HG03097 (cell line): Measurements from ENCODE around the gene NEGR1.

Experiments used
- ATAC-seq: cut with Tn5 transposase; IDR thresholded peaks from one replicate; pipeline ENCODE4 v1.9.1; 2021; ENCODE audit not compliant: unreplicated experiment, low FRiP score

NEGR1 gene

DNA sequence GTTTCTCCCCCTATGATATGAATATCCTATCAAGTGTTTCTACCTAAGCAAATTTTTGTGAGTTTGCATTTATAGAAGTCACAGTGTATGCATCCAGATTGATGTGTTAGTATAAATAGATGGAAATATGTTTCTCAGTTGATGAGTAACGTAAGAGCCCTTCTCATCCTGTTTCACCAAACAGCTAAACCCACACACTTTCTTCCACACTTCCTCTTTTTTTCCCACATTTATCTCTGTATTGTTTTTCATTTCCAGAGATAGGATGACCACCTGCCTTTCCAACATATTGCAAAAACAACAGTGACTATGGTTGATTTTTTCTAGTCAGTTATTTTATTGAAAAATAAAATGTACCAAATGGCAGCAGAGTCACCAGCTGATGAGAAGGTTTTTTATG lies 490.1 kb downstream of the NEGR1 start:
- ATAC-seq, result no peak

GRCh38 chr1:71788113-71788512 lies 494.2 kb downstream of the NEGR1 start:
- no peak for ATAC-seq

DNA sequence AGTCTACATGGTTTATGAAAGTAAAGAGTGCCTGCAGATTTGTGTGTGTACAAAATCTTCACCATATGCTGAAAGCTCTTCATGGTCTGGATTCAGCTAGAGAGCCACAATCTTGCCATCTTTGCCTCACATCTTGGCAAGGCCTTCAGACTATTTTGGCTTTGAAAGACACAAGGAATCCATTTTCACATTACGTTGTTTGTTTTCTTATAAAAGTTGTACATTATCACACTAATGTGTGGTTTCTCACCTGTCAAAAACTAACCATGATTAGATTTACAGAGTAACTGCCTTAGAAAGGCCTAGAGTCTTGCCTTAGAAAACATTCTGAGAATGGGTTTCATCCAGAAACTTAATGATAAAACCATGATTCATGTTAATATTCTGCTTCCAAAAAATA lies 494.6 kb downstream of the NEGR1 start:
- no peak for ATAC-seq

GRCh38 chr1:71786218-71786617 lies 496.1 kb downstream of the NEGR1 start:
- no peak for ATAC-seq

- ATAC-seq, result no peak
Observed at GRCh38 chr1:71785450-71785849, 496.9 kb downstream of the NEGR1 start.

GRCh38 chr1:71785000-71785399 lies 497.3 kb downstream of the NEGR1 start:
- ATAC-seq, result no peak

DNA sequence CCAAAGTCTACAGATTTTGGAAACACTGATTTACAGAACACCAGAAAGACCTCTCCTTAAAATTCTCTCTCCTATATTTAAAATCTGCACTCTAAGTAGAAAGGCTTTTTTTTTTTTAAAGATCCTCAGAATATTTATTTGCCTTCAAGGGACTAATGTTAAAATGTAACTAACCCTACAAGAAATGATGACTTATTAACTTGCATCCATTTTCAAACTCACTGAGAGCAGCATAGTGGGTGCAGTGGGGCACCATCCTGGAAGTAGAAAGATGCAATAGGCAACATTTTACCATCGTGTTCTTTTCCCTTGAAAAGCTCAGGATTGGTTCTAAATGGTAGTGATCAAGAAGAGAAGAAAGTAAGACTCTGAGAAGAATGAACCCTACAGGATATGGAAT lies 498.1 kb downstream of the NEGR1 start:
- ATAC-seq, result no peak

- no peak for ATAC-seq
Observed at GRCh38 chr1:71783071-71783470, 499.3 kb downstream of the NEGR1 start.

DNA sequence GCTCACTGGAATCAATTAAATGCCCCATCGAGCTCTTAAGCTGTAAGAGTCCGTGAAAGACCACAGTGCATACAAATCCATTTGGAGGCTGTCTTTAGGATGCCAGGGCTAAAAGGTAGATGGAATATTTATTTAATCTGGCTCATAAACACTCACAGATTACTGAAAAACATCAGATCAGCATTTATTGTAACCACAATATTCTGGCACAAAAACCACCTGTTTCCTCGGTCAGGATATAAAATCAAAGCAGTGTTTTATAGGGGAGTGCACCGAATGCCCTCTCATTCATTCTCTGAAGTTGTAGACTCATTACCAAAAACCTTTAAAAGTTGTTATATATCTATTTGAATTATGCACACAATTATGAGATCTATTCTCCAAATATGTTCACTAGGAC lies 500.9 kb downstream of the NEGR1 start:
- ATAC-seq, result no peak

GRCh38 chr1:71780681-71781080 lies 501.7 kb downstream of the NEGR1 start:
- no peak for ATAC-seq

- ATAC-seq, result no peak
Observed at GRCh38 chr1:71778940-71779339, 503.4 kb downstream of the NEGR1 start.

GRCh38 chr1:71777094-71777493 lies 505.2 kb downstream of the NEGR1 start:
- no peak for ATAC-seq

GRCh38 chr1:71774705-71775104 lies 507.6 kb downstream of the NEGR1 start:
- ATAC-seq, result no peak

- ATAC-seq, result no peak
Observed at GRCh38 chr1:71770121-71770520, 512.2 kb downstream of the NEGR1 start.

GRCh38 chr1:71766748-71767147 lies 515.6 kb downstream of the NEGR1 start:
- ATAC-seq, result no peak

- no peak for ATAC-seq
Observed at GRCh38 chr1:71762514-71763255, 519.7 kb downstream of the NEGR1 start.

- ATAC-seq, result no peak
Observed at GRCh38 chr1:71755441-71755840, 526.9 kb downstream of the NEGR1 start.

DNA sequence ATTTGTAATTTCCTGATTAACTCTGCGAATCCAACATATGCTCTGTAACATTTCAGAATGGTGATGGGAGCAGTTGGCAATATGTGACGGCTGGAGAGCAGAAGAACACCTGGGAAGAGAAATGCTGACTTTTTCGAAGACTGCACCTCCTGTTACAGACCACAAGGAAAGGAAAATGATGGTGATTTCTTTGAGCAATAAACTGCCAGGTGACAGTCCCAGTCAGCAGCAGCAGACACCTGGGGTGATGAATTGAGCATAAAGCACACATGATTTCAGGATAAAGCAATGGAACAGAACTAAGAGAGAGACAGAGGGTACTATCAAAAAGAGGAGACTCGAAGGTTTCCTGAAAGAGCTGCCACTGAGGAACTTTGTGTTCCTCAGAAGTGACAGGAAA lies 528.6 kb downstream of the NEGR1 start:
- no peak for ATAC-seq

- no peak for ATAC-seq
Observed at GRCh38 chr1:71745326-71745725, 537.0 kb downstream of the NEGR1 start.

DNA sequence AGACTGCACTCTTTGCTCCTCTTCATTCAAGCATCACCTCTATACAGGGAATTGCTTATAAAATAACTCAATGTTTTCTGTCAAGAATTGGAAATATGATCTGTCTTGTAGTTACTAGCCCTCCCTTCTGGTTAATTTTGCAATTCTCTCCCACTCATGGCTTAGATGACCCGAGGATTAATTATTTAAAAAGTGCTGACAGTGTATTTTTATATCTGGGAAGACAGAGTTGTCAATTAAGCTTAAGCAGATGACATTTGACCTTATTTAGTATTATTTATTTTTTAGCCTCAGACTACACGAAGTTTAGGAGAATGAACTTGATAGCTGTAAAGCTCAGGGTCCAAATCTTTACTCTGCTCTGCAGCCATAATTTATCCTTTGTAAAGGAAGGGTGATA lies 538.5 kb downstream of the NEGR1 start:
- ATAC-seq, result no peak

DNA sequence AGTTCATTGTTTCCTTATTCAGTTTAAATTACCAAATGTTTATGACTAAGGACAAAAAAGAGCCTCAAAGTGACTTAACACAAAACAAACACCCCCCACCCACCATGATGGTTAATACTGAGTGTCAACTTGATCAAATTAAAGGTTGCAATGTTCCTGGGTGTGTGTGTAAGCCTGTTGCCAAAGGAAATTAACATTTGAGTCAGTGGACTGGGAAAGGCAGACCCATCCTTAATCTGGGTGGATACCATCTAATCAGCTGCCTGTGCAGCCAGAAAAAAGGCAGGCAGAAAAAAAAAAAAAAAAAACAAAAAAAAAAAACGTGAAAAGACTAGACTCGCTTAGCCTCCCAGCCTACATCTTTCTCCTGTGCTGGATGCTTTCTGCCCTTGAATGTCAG lies 543.4 kb downstream of the NEGR1 start:
- ATAC-seq, result no peak

GRCh38 chr1:71738256-71738655 lies 544.1 kb downstream of the NEGR1 start:
- ATAC-seq, result no peak

DNA sequence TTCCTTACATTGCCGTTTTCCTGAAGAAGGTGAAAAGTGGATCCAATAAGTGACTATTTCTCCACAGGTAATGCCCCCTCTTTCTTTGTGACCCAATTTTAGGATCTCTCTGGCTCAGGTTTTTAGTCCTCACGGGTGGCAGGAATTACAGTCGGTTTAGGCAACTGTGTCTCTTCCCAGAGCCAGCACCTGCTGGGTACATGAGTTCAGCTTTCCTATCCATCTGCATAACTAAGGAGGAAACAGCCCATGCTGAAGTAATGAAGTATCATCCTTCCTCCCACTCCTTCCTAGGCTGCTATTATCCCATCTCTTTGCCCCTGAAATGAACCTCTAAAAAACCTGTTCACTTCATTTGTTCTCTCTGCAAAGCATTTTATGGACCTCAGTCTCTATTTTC lies 544.6 kb downstream of the NEGR1 start:
- ATAC-seq, result no peak
